ENCODE measurements around the gene GPX3. TPM values are rescaled to one million over a fixed set of nuclear protein-coding genes. Genes with fewer than 3 reads are reported as not detected.

Gene GPX3
- total and polyA plus RNA-seq, 2 of the 8 experiments (the other 6 are each of a cell fraction or from before 2014, with no cell fraction given): 27.8 to 77.9 TPM

GRCh38 chr5:151005187-151005949 is 15.0 kb upstream of the GPX3 start (continued):
- TF ChIP-seq GTF2F1 (IDR thresholded peaks at IDR 0.05; ENCODE audit: borderline replicate concordance, low read depth, low read length) (no peak), SP4 (IDR thresholded peaks at IDR 0.05; ENCODE audit: low read length) (no peak), YY1 (IDR thresholded peaks at IDR 0.05; ENCODE audit: low read depth, low read length) (no peak)
